GM18507 (cell line): ENCODE data around the gene ABR.
A peak's percentile ranks its signal among the peaks of the same experiment; 100 is the strongest.

Source experiments
- DNase-seq: peaks from one replicate; pipeline ENCODE4 v3.0.0; 2011; ENCODE audit warnings: low read depth; ENCODE audit not compliant: insufficient read length; ENCODE audit errors: extremely low spot score
- FAIRE-seq: peaks from 2 replicates; lab custom pipeline; 2011; peaks lifted over from hg19 to GRCh38; lab: Jason Lieb, UNC

The ABR gene

DNA sequence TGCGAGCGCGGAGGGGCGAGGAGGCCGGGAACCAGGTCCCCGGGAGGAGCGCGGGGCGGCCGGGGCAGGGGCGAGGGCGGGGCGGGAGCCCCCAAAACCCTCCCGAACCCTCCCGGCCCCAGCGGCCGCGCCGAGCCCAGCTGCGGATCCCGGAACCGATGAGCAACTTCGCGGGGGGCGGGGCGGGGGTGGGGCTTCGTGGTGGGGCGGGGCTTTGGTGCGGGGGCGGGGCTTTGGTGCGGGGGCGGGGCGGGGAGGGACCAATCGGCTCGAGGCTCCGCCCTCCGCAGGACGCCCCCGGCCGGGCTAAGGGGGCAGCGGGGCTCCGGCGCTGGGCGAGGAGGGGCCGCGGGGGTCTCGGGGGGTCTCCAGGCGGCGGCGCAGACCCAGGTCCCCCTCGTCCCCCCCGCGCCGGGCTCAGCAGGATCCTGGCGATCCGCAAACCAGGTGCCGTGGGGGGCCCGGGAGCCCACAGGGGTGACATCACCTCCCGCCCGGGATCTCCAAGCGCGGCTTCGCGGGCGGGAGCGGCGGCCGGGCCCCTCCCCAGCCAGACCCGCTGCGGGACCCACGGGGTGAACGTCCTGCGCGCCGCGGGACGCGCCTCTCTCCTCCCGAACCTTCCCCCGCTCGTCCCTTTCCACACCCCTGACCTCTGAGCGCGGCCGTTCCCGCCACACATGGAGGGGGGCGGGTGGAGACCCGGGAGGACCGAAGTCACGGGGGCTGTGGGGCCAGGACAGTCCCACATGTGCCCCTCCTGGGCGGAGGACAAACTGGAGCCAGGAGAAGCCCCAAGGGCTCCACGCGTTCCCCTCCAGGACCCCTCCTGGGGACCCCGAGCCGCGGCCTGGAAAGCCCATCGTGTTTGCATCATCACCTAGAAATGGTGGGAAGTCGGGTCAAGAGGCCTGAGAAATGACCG is at the start of gene ABR:
Gene ABR, minus strand, starts transcription at position 164 of the 925 bp plus-strand sequence. CDS start 254 bp downstream, outside the sequence.
- DNase-seq = no peak
- no peak for FAIRE-seq

DNA sequence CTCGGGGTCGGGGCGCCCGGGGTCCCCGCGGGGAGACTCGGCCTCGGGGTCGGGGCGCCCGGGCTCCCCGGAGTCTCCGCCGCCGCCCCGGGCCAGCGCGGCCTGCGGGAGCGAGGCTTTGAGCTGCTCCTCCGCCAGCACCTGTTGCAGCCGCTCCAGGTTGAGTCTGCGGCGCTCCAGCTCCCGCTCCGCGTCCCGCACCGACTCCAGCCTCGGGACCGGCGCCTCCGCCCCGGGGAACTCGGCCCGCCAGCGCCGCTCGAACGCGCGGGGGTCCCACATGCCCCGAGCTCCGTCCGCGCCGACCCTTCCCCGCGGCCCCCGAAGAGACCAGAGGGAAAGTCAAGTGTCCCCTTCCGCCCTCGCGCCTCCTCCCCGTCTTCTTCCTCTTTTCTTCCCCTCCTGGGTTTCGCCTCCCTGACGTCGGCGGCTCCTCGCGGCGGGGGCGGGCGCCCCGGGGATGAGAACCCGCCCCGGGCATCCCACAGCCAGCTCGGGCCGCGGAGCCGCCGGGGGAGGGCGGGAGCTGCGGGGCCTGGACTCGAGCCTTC is 49.6 kb upstream of the ABR start:
- FAIRE-seq (peak; percentile 82), DNase-seq (peak; percentile 91)

DNA sequence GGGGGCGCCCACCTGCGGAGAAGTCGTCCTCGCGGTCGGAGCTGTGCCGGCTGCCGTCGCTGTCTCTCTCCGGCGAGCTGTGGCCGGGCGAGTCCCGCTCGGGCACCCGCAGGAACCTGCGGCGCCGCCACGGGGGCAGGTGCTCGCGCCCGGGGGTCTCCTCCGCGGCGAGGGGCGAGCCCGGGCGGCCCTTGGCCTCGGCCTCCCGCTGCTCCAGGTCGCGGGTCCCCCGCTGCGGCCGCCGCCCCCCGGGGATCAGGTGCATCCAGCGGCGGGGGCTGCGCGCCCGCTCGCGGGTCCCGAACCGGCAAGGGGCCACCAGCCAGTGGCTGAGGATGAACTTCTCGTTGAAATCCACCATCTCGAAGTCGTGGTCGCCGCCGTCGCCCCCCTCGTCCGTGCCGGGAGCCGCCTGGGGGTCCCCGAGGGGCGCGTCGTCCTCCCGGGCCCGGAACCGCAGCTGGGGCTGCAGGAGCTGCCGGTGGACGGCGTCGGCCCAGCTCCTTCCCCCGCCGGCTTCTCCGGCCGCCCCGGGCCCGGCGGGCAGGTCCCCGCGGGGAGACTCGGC is 49.1 kb upstream of the ABR start:
- DNase-seq (peak; percentile 23), FAIRE-seq (no peak)

DNA sequence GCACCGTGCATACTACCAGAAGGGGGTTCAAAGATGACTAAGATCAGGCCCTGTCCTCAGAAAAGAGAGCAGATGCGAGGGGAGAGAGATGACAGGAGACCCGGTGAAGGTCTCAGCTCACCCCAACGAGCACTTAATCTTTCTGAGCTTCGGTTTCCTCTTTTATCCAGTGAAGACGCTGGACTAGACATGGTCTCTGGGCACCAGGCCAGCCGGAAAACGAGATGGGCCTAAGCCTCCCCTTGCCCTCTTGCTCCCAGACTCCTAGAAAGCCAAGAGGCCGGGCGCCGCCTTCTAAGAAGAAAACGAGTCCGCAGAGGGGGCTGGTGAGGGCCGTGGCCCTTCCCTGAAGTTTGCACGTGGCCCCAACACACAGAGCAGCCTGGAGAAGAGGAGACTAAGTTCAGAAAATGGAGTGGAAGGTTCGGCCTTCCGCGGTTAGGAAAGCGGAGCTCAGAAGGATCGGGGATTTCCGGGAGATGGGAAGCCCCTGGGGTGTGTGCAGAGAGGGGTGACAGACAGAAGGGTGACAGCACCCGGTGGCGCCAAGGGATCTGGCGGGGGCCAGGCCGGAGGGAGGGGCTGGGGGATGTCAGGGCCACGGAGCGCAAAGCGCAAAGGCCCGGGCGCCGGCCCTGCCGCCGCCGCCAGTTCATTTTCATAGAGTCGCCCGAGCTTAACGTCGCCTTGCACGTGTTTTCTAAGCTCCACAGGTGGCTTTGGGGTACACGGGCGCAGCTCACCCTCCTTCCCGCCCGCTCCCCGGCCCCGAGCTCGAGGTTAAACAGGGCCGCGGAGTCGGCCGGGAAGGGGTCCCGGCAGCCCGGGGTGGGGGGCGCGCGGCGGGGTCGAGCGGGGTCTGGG is 48.4 kb upstream of the ABR start:
- peak; percentile 40 for DNase-seq
- FAIRE-seq = peak; percentile 85

DNA sequence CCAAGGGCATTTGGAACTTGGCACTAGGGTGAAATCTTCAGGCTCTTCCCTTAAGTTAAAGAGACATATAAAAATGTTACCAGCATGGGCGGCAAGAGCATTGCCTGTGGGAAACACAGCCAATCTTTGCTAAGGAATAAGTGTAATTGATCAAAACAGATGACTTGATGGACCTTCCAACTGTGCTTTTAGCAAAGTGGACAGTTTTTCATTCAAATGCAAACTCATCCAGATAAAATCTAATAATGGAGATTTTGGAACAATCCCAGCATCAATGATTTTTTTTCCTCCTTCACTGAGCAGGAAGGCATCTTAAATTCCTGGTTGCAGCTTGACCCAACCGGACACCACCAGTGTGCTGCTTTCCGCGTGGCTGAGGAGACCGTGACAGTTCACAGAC is 47.6 kb upstream of the ABR start:
- FAIRE-seq (no peak), DNase-seq (no peak)

DNA sequence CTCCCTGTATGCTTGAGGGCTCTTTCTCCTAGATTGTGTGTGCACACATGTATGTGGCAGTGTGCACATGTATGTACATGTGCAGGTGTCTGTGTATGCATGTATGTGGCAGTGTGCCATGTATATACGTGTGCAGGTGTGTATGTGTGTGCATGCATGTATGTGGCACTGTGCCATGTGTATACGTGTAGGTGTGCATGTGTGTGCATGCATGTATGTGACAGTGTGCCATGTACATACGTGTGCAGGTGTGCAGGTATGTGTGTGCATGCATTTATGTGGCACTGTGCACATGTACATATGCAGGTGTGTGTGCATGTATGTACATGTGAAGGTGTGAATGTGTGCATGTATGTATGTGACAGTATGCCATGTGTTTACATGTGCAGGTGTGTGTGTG is 46.5 kb upstream of the ABR start:
- no peak for FAIRE-seq

DNA sequence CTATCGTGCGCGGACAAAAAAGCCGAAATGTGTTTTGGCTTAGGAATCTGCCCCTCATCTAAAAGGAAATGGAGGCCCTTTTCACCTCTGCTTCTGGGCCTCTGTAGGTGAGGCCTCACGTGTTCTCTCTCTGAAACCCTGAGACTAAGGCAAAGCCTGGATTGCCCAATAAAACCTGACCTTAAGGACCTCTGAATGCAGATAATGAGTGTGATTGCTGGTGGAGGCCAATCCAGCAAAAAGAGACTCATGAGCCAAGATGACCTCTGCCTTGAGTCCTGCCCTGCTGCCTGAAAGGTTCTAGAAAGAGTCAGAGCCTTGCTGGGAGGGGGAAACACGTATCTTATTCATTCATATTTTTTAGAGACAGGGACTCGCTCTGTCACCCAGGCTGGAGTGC is 44.5 kb upstream of the ABR start:
- DNase-seq (no peak), FAIRE-seq (no peak)

More for the DNA sequence above, 46.5 kb upstream of the ABR start:
- no peak for DNase-seq

DNA sequence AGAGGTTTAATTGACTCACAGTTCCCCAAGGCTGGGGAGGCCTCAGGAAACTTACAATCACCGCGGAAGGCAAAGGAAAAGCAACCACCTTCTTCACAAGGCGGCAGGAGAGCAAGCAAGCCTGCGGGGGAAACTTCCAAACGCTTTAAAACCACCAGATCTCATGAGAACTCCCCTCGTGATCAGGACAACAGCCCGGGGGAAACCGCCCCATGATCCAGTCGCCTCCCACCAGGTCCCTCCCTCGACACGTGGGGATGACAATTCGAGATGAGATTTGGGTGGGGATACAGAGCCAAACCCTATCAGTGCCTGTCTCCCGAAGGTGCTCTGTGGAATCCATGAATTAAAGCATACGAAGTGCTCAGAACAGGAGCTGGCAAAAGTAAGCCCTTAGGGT is 43.9 kb upstream of the ABR start:
- FAIRE-seq (no peak), DNase-seq (no peak)

DNA sequence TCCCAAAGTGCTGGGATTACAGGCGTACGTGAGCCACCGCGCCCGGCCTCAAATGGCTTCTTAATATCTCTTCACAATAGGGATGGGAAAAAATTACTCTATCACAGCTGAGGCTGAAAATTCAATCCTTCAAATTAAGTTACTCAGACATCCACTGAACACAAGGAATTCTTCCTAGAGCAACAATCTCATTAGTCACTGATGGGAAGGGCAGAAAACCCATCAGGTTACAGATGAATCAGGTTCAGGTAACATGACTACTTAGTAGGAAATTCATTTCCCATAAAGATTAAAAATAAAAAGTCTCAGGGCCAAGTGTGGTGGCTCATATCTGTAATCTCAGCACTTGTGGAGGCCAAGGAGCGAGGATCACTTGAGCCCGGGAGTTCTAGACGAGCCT is 42.5 kb upstream of the ABR start:
- DNase-seq (no peak), FAIRE-seq (no peak)

DNA sequence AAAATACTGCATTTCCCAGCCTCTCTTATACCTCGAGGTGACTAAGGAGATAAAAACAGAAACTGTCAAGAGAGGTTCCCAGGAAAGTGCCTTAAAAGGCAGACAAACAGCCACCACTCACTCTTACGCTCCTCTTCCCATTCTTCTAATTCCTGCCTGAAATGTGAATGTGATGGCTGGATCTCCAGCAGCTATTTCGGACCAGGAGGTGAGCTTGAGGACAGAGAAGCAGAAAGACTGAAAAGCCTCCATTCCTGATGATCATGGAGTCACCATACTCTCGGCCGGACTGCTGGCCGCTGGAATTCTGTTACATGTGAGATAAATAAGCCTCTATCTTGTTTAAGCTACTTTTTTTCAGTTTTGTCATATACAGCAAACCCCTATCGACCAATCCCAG is 41.4 kb upstream of the ABR start:
- FAIRE-seq = no peak
- no peak for DNase-seq

DNA sequence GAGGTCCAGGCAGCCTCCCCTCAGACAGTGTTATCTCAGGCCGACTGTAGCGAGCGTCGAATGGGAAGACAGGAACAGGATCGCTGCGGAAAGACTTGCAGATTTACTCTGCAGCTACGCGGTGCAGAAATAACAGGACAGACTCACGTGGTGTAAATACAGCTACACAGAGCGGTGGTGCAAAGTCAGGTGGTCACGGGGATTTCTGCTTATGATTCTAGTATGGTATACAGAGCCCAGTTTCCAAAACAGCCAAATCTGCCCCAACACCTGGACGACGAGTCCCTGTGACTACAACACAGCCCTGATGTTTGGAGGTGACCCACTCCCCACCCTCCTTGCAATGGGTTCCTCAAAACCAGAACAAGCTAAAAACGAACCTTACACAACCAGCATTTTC is 40.6 kb upstream of the ABR start:
- DNase-seq (no peak), FAIRE-seq (no peak)

DNA sequence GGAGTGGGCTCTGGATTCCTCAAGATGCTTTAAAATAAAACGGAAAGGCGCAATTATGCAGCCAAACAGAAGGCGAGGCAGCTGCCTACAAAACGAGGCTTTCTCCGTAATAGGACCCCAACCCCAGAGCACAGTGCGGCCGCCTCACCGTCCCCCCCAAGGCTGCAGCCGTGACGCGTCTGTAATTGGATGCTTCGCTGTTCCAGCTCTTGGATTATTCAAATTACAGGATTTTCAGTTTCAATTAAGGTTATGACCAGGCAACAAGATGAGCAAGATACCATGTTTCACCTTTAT is 37.3 kb upstream of the ABR start:
- DNase-seq (no peak), FAIRE-seq (no peak)

DNA sequence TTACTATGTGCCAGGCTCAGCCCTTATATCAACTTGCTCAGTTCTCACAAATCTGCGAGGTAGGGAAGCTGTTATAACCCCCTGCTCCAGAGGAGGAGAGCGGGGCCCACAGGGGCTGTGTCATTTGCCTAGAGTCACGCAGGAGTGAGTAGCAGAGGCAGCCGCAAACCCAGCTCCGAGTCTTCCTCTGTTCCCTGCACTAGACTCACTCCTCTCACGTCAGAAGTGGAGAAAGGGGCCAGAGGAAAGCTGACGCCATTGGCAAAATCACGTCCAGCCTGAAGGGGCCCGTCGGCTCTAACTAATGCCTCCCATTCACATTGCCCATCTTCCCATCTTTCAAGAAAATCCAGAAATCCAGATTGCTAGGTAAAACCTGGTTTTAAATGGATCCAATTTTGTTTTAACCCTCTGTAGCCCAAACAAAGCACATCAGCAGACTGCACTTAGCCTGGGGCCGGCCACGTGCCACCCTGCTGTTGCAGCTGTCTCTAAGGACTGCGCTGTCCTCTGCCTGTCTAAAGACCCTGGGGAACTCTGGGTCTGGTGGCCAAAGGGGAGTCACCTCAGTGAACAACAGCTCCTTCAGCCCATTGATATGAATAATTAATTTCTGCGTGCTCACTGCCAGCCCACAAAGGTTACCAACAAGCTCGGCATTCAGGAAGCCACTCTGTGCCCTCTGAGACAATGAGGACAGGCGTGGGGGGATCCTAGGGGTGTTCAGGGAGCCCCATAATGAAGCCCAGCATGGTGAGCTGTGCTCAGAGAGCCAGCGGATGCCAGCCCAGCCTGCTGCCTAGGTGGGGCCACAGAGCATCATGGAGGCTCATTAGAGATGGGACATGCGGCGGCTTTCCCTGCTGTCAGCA is 36.7 kb upstream of the ABR start:
- DNase-seq (no peak), FAIRE-seq (peak; percentile 87)

DNA sequence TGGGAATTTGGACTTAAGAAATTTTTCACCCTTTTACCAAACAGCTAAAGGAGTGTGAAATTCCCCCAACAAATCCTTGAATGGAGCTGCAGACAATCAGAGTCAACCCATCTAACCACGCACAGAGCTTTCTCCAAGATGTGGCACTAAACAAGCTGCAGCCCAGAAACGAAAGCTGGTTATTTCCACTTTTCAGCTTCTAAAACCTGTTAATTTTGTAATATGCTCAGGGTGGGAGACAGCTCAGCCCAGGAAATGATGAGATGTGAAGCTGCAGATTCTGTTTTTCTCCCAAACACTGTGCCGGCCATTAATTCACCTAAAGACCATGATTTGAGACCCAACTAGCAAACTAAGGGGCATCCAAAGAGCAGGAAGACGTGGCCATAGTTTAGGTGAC is 33.2 kb upstream of the ABR start:
- no peak for DNase-seq
- FAIRE-seq = peak; percentile 57

DNA sequence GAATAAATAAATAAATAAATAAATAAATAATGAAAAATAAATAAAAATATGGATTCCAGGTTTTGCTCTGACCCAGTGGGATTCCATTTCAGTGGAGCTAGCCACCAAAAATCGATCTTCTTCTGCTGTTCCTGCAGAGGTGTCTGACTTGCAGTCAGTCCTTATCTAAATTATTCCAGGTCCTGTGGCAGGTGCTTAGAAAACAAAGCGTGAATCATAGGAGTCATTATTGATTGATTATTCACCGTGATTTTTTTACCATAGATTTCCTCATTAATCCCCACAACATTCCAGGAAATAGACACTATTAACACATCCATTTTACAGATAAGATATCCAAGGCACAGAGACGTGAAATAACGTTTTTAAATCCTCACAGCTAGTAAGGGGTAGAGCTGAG is 31.5 kb upstream of the ABR start:
- FAIRE-seq (no peak), DNase-seq (no peak)

DNA sequence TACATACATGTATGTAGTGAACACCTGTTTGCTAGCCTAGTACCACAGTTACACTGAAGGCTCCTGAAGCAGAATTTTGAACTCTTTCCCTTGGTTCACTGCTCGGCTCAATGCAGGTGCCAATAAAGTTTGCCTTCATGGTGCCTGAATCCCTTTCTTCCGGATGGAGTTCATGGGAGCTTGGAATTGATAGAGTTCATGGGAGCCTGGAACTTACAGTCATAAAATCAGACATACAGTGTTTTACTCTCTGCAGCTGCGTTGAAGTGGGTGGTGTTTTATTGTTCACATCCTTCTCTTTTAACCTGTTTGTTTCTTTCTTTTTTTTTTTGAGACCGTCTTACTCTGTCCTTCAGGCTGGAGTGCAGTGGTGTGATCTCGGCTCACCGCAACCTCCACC is 29.2 kb upstream of the ABR start:
- no peak for FAIRE-seq

DNA sequence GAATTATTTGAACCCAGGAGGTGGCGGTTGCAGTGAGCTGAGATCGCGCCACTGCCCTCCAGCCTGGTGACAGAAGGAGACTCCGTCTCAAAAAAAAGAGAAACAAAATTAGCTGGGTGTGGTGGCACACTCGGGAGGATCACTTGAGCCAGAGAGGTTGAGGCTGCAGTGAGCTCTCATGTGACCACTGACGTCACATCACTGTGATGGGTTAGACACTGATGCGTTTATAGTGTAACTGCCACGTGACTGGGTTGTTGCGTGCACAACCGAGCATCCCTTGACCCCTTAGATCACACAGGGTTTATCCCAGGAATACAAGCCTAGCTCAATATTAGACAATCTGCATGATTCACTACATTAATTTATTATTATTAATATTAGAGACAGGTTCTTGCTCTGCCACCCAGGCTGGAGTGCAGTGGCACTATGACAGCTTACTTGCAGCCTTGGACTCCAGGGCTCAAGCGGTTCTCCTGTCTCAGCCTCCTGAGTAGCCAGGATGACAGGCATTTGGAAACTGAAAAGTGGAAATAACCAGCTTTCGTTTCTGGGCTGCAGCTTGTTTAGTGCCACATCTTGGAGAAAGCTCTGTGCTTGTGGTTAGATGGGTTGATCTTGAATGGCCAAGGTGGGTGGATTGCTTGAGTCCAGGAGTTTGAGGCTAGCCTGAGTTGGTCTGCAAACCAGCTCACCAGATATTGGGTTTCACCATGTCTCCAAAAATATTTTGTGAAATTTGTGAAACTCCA is 26.4 kb upstream of the ABR start:
- FAIRE-seq = peak; percentile 85
- no peak for DNase-seq

More for the DNA sequence above, 29.2 kb upstream of the ABR start:
- DNase-seq = no peak

DNA sequence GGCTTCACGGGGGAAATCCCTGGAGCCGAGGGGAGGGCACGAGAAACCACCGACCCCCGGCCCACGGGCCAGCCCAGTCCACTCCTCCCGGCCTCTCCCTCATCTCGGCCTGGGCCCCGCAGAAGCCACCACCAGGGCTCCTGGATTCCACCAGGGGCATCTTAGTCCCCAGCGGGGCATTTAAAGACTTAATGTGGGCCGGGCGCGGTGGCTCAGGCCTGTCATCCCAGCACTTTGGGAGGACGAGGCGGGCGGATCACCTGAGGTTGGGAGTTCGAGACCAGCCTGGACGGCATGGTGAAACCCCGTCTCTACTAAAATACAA is 24.1 kb upstream of the ABR start:
- DNase-seq (no peak), FAIRE-seq (no peak)
